Measurements from ENCODE around the gene NIFK.

GRCh38 chr2:121731366-121731765, 5.3 kb downstream of the NIFK start:
- TF ChIP-seq POLR2A (IDR thresholded peaks at IDR 0.05; ENCODE audit: low read depth, low read length) (no peak), POLR2AphosphoS5 (IDR thresholded peaks at IDR 0.05; ENCODE audit: low read depth, low read length) (0 out of 2 replicates have a peak, but pooled peaks have one; percentile 51), SPI1 (IDR thresholded peaks at IDR 0.05; ENCODE audit: low read depth, low read length) (no peak), TAF1 (IDR thresholded peaks at IDR 0.05; ENCODE audit: low read depth, low read length) (no peak), PAX5 (IDR thresholded peaks at IDR 0.05; ENCODE audit: insufficient read depth, low read length, severe bottlenecking) (no peak)
